K562 (cell line): Measurements from ENCODE around the gene ZNHIT2. TPM values are rescaled to one million over a fixed set of nuclear protein-coding genes. Genes with fewer than 3 reads are reported as not detected.

Experiments
- CBFA2T2 ChIP-seq: fragments of 450-650 bp; conservative IDR thresholded peaks from 2 replicates; pipeline ENCODE4 v1.6.1; 2017; ENCODE audit warnings: mild to moderate bottlenecking
- CCAR2 ChIP-seq: fragments of 200-400 bp; formaldehyde crosslinking; IDR thresholded peaks from 2 replicates; pipeline ENCODE4 v1.6.1; 2017; ENCODE audit warnings: mild to moderate bottlenecking, low read depth, low read length
- CSDE1 ChIP-seq, 2 experiments: fragments of 450-650 bp; IDR thresholded peaks; 2 replicates each; pipeline ENCODE4 v1.6.1; 2016; ENCODE audit warnings: mild to moderate bottlenecking in 1 of 2
- DNMT1 ChIP-seq: fragments of 450-650 bp; IDR thresholded peaks from 2 replicates; pipeline ENCODE4 v1.6.1; 2016; ENCODE audit warnings: antibody characterized with exemption, mild to moderate bottlenecking
- EWSR1 ChIP-seq: fragments of 450-650 bp; IDR thresholded peaks from 2 replicates; pipeline ENCODE4 v1.6.1; 2018; ENCODE audit warnings: borderline replicate concordance, mild to moderate bottlenecking, low read depth, moderate library complexity; ENCODE audit not compliant: partially characterized antibody
- FIP1L1 ChIP-seq: fragments of 200-400 bp; formaldehyde crosslinking; IDR thresholded peaks from 2 replicates; pipeline ENCODE4 v1.6.1; 2018; ENCODE audit warnings: mild to moderate bottlenecking, low read depth, low read length; ENCODE audit not compliant: poor library complexity, severe bottlenecking
- KDM1A ChIP-seq, 2 experiments: fragments of 450-650 bp; IDR thresholded peaks; 2 replicates each; pipeline ENCODE4 v1.6.1; 2016; ENCODE audit warnings: mild to moderate bottlenecking in 2 of 2
- MCM3 ChIP-seq: fragments of 450-650 bp; IDR thresholded peaks from 2 replicates; pipeline ENCODE4 v1.6.1; 2016
- PHB ChIP-seq: fragments of 250-450 bp; sonication (Bioruptor Pico); IDR thresholded peaks from 2 replicates; pipeline ENCODE4 v1.5.0; 2021
- PHB2 ChIP-seq: fragments of 450-650 bp; IDR thresholded peaks from 2 replicates; pipeline ENCODE4 v1.6.1; 2017; ENCODE audit warnings: low read depth
- RBBP5 ChIP-seq: fragments of 200-600 bp; sonication (generic); IDR thresholded peaks from 2 replicates; pipeline ENCODE4 v1.6.1; 2012; ENCODE audit warnings: borderline replicate concordance, mild to moderate bottlenecking, low read length, control low read depth, inconsistent platforms; ENCODE audit not compliant: insufficient read depth, poor library complexity, severe bottlenecking
- SMC3 ChIP-seq: conservative IDR thresholded peaks from 2 replicates; pipeline ENCODE4 v1.6.1; 2011; ENCODE audit warnings: low read depth, low read length, improper control_type of control experiment; ENCODE audit not compliant: insufficient read depth
- ZFP1 ChIP-seq: fragments of 450-650 bp; formaldehyde crosslinking; IDR thresholded peaks from 2 replicates; pipeline ENCODE4 v1.4.0; 2020; ENCODE audit warnings: mild to moderate bottlenecking, mixed read lengths
- ZFP30 ChIP-seq: fragments of 250-450 bp; sonication (Bioruptor Pico); IDR thresholded peaks from 2 replicates; pipeline ENCODE4 v1.8.0; 2022; ENCODE audit warnings: moderate library complexity, mild to moderate bottlenecking, inconsistent platforms, borderline replicate concordance
- polyA plus RNA-seq, 8 experiments: library from polyadenylated mRNA; depleted of rRNA in 4 of 8; stranded (reverse) in 5 of 8; unstranded in 3 of 8; fragments of >200 nt; fragmentation: Nextera tagmentation in 2 of 8; fragmentation: Illumina TruSeq in 1 of 8; extraction: Ambion mirVana in 2 of 8; extraction: Trizol in 1 of 8; gene quantifications; 2 replicates each; pipeline versions ENCODE4 v1.2.1 to v1.2.3, GENCODE V29; 2011 to 2014; ENCODE audit warnings: inconsistent platforms in 1 of 8, missing spikeins in 1 of 8
- total RNA-seq, 7 experiments: library from RNA; depleted of rRNA in 6 of 7; stranded (reverse); fragments of >200 nt in 6 of 7; fragmentation: Illumina TruSeq in 2 of 7; extraction: Trizol in 2 of 7; gene quantifications; 2 replicates each; pipeline versions ENCODE4 v1.2.1 to v1.2.3, GENCODE V29; 2011 to 2021; ENCODE audit warnings: low replicate concordance in 1 of 7
- TF ChIP-seq, protein P1 (sequence below), 2 experiments: fragments of 450-650 bp in 1 of 2; IDR thresholded peaks; 2 replicates each; pipeline ENCODE4 v1.6.1; 2011 to 2017; ENCODE audit warnings: low read depth in 2 of 2, antibody characterized with exemption in 1 of 2, borderline replicate concordance in 1 of 2, low read length in 1 of 2, mild to moderate bottlenecking in 1 of 2, mixed read lengths in 1 of 2; ENCODE audit not compliant: control insufficient read depth in 1 of 2
- TF ChIP-seq, protein P2 (sequence below): sonication (generic); formaldehyde crosslinking; IDR thresholded peaks from 2 replicates; pipeline ENCODE4 v1.8.0; 2022; ENCODE audit warnings: missing genetic modification reagents, mild to moderate bottlenecking, borderline replicate concordance
- TF ChIP-seq, protein P3 (sequence below), 2 experiments: IDR thresholded peaks; 2 replicates each; pipeline ENCODE4 v1.6.1; 2012; ENCODE audit warnings: improper control_type of control experiment in 2 of 2, low read depth in 2 of 2, low read length in 2 of 2, borderline replicate concordance in 1 of 2
- TF ChIP-seq, protein P4 (sequence below): fragments of 250-450 bp; sonication (Bioruptor Pico); IDR thresholded peaks from 2 replicates; pipeline ENCODE4 v1.4.0; 2020; ENCODE audit warnings: mild to moderate bottlenecking, moderate library complexity
- TF ChIP-seq, protein P5 (sequence below): fragments of 450-650 bp; IDR thresholded peaks from 2 replicates; pipeline ENCODE4 v1.7.0; 2016; ENCODE audit warnings: borderline replicate concordance

The ZNHIT2 gene
- total and polyA plus RNA-seq, 9 of the 15 experiments (the other 6 are each of a cell fraction or from before 2014, with no cell fraction given), result 0.08 to 39.0 (median 2.5) TPM

DNA sequence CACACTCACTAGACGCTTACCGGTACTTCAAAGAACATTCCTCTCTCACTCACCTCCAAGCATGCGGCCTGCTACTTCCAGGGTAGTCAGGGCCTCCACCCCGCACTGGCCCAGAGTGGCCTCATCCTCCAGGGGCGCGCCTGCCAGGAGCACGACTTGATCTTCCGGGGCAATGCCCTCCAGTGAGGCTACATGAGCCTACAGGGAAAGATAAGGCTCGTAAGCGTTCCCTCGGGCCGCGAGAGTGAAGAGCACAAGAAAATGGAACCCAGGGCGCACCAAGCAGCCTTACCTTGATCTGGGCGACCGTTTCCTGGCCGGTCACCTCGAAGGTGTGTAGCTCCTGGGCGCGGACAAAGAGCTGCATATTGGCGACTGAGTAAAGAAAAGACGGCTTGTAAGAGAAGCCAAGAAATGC, 4.0 kb upstream of the ZNHIT2 start (continued):
- TF ChIP-seq PHB2, result no peak
- TF ChIP-seq PHB (CRISPR knock-in tag), result no peak
- TF ChIP-seq, protein P1, sequence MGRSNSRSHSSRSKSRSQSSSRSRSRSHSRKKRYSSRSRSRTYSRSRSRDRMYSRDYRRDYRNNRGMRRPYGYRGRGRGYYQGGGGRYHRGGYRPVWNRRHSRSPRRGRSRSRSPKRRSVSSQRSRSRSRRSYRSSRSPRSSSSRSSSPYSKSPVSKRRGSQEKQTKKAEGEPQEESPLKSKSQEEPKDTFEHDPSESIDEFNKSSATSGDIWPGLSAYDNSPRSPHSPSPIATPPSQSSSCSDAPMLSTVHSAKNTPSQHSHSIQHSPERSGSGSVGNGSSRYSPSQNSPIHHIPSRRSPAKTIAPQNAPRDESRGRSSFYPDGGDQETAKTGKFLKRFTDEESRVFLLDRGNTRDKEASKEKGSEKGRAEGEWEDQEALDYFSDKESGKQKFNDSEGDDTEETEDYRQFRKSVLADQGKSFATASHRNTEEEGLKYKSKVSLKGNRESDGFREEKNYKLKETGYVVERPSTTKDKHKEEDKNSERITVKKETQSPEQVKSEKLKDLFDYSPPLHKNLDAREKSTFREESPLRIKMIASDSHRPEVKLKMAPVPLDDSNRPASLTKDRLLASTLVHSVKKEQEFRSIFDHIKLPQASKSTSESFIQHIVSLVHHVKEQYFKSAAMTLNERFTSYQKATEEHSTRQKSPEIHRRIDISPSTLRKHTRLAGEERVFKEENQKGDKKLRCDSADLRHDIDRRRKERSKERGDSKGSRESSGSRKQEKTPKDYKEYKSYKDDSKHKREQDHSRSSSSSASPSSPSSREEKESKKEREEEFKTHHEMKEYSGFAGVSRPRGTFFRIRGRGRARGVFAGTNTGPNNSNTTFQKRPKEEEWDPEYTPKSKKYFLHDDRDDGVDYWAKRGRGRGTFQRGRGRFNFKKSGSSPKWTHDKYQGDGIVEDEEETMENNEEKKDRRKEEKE (IDR thresholded peaks at IDR 0.05; ENCODE audit: borderline replicate concordance in 1 of 2, control insufficient read depth in 1 of 2, low read depth in 2 of 2, low read length in 1 of 2), result no peak
- TF ChIP-seq, protein P2, sequence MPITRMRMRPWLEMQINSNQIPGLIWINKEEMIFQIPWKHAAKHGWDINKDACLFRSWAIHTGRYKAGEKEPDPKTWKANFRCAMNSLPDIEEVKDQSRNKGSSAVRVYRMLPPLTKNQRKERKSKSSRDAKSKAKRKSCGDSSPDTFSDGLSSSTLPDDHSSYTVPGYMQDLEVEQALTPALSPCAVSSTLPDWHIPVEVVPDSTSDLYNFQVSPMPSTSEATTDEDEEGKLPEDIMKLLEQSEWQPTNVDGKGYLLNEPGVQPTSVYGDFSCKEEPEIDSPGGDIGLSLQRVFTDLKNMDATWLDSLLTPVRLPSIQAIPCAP (CRISPR knock-in tag), result no peak
- TF ChIP-seq ZFP30 (CRISPR knock-in tag), result no peak
- no peak for TF ChIP-seq DNMT1
- no peak for TF ChIP-seq KDM1A (IDR thresholded peaks at IDR 0.05)
- TF ChIP-seq, protein P3, sequence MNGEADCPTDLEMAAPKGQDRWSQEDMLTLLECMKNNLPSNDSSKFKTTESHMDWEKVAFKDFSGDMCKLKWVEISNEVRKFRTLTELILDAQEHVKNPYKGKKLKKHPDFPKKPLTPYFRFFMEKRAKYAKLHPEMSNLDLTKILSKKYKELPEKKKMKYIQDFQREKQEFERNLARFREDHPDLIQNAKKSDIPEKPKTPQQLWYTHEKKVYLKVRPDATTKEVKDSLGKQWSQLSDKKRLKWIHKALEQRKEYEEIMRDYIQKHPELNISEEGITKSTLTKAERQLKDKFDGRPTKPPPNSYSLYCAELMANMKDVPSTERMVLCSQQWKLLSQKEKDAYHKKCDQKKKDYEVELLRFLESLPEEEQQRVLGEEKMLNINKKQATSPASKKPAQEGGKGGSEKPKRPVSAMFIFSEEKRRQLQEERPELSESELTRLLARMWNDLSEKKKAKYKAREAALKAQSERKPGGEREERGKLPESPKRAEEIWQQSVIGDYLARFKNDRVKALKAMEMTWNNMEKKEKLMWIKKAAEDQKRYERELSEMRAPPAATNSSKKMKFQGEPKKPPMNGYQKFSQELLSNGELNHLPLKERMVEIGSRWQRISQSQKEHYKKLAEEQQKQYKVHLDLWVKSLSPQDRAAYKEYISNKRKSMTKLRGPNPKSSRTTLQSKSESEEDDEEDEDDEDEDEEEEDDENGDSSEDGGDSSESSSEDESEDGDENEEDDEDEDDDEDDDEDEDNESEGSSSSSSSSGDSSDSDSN (IDR thresholded peaks at IDR 0.05; ENCODE audit: borderline replicate concordance in 1 of 2, low read depth in 2 of 2, low read length in 2 of 2), result no peak
- no peak for TF ChIP-seq CBFA2T2
- no peak for TF ChIP-seq FIP1L1
- TF ChIP-seq, protein P4, sequence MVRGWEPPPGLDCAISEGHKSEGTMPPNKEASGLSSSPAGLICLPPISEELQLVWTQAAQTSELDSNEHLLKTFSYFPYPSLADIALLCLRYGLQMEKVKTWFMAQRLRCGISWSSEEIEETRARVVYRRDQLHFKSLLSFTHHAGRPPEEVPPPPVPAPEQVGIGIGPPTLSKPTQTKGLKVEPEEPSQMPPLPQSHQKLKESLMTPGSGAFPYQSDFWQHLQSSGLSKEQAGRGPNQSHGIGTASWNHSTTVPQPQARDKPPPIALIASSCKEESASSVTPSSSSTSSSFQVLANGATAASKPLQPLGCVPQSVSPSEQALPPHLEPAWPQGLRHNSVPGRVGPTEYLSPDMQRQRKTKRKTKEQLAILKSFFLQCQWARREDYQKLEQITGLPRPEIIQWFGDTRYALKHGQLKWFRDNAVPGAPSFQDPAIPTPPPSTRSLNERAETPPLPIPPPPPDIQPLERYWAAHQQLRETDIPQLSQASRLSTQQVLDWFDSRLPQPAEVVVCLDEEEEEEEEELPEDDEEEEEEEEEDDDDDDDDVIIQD (CRISPR knock-in tag), result no peak
- TF ChIP-seq MCM3, result no peak
- no peak for TF ChIP-seq CSDE1 (IDR thresholded peaks at IDR 0.05)
- no peak for TF ChIP-seq CCAR2
- TF ChIP-seq RBBP5, result no peak
- TF ChIP-seq ZFP1 (CRISPR knock-in tag), result no peak
- TF ChIP-seq SMC3, result no peak
- no peak for TF ChIP-seq EWSR1
- TF ChIP-seq, protein P5, sequence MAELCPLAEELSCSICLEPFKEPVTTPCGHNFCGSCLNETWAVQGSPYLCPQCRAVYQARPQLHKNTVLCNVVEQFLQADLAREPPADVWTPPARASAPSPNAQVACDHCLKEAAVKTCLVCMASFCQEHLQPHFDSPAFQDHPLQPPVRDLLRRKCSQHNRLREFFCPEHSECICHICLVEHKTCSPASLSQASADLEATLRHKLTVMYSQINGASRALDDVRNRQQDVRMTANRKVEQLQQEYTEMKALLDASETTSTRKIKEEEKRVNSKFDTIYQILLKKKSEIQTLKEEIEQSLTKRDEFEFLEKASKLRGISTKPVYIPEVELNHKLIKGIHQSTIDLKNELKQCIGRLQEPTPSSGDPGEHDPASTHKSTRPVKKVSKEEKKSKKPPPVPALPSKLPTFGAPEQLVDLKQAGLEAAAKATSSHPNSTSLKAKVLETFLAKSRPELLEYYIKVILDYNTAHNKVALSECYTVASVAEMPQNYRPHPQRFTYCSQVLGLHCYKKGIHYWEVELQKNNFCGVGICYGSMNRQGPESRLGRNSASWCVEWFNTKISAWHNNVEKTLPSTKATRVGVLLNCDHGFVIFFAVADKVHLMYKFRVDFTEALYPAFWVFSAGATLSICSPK, result no peak
